Tibial artery (tissue), 4 donors: ENCODE data around the gene NCKAP5L.

Experiments
- DNase-seq, 2 donors: peaks; one replicate each; pipeline ENCODE4 v3.0.0-alpha.2; 2019
- H3K27ac ChIP-seq, 2 donors: fragments of 200-600 bp; sonication (generic) in 1 of 2; 1 replicate in 1 of 2; 2 replicates in 1 of 2; pipeline ENCODE4 v1.5.1; 2018 to 2019; ENCODE audit warnings: mild to moderate bottlenecking in 1 of 2
- H3K27me3 ChIP-seq, 2 donors: fragments of 200-600 bp; sonication (generic) in 1 of 2; one replicate each; pipeline versions ENCODE4 v1.5.1 to v1.6.0; 2016 to 2019
- H3K36me3 ChIP-seq, 3 donors: fragments of 200-600 bp; sonication (generic) in 2 of 3; one replicate each; pipeline ENCODE4 v1.5.1; 2016 to 2019; ENCODE audit warnings: mild to moderate bottlenecking in 2 of 3
- H3K4me1 ChIP-seq, 4 donors: fragments of 200-600 bp; sonication (generic) in 2 of 4; 1 replicate in 3 of 4; 2 replicates in 1 of 4; pipeline ENCODE4 v1.5.1; 2016 to 2019
- H3K4me3 ChIP-seq, 2 donors: fragments of 200-600 bp; sonication (generic) in 1 of 2; 1 replicate in 1 of 2; 2 replicates in 1 of 2; pipeline ENCODE4 v1.5.1; 2018 to 2019; ENCODE audit warnings: mild to moderate bottlenecking in 2 of 2
- H3K9me3 ChIP-seq, 3 donors: fragments of 200-600 bp; sonication (generic) in 1 of 3; one replicate each; pipeline ENCODE4 v1.5.1; 2016 to 2019
- CTCF ChIP-seq, 2 experiments: fragments of 200-600 bp in 1 of 2; fragments of 450-650 bp in 1 of 2; IDR thresholded peaks; one replicate each; pipeline ENCODE4 v1.5.1; 2017 to 2019; ENCODE audit warnings: antibody characterized with exemption in 2 of 2, mild to moderate bottlenecking in 1 of 2, moderate library complexity in 1 of 2
- intact Hi-C: fragments of 100-400 bp; cut with DNase I; formaldehyde crosslinking; loops from one replicate; pipeline ENCODE4 v1.15.0; 2023; ENCODE audit warnings: low total_unique reads

The NCKAP5L gene

DNA sequence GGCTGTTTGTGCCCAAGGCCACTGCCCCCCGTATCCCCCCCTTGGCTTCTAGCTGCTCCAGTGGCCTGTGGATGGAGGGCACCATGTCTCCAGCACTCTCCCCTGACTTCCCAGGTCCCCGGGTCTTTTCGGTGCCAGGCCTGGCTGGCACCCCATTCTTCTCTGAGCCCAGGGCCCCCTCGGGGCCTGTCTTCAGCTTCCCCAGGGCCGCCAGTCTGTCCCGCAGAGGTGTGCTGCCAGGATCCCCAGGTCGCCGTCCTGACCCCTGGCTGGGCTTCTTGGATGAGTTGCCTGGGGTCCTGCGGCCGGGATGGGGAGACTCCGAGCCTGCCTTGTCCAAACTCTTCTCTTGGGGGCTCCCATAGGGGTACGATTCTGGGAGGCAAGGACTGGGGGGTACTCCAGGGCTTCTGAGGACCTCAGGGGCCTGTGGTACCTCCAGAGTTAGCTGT, 32.5 kb downstream of the NCKAP5L start:
- intact Hi-C loops: no loop called here
- Histone ChIP-seq H3K4me1 (no peaks in the 10 kb centered on the region), H3K36me3 (peaks cover 37 to 91% (median 75%) of the 10 kb centered on the region in 3 donors), H3K9me3 (no peaks in the 10 kb centered on the region), H3K27ac (no peak overlapping the region), H3K27me3 (no peaks in the 10 kb centered on the region), H3K4me3 (no peak overlapping the region)
- no peak for TF ChIP-seq CTCF (IDR thresholded peaks at IDR 0.05)
- no peak for DNase-seq

GRCh38 chr12:49794811-49795653, 33.2 kb downstream of the NCKAP5L start:
- Histone ChIP-seq H3K27me3 (no peaks in the 10 kb centered on the region), H3K4me1 (no peaks in the 10 kb centered on the region), H3K27ac (no peak overlapping the region), H3K36me3 (peaks cover 32 to 88% (median 72%) of the 10 kb centered on the region in 3 donors), H3K4me3 (no peak overlapping the region), H3K9me3 (no peaks in the 10 kb centered on the region)
- no peak for TF ChIP-seq CTCF (IDR thresholded peaks at IDR 0.05)
- DNase-seq: no peak
- intact Hi-C loops: no loop called here

DNA sequence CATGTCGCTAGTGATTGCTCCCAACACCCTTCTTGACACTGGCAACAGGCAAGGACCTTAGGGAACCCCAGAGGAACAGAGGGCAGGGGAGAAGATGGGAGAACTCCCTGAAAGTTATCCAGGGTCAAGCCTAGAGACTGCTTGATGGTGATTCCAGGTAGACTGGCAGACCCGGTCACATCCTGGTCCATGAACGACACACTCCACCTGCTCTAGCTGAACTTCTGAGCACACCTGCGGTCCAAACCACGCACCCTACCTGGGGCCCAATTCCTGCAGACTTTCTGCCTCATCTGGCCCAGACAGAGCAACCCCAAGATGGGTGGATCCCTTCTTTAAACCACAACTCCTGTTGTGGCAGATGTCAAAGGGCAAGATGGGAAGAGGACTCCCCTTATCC, 34.2 kb downstream of the NCKAP5L start:
- H3K4me1 ChIP-seq: no peaks in the 10 kb centered on the region
- H3K27ac ChIP-seq: no peak overlapping the region
- peaks cover 25 to 81% (median 65%) of the 10 kb centered on the region in 3 donors for H3K36me3 ChIP-seq
- TF ChIP-seq CTCF (IDR thresholded peaks at IDR 0.05): no peak
- no peak for DNase-seq
- no peaks in the 10 kb centered on the region for H3K27me3 ChIP-seq
- H3K4me3 ChIP-seq: no peak overlapping the region
- intact Hi-C loops: no loop called here
- H3K9me3 ChIP-seq: no peaks in the 10 kb centered on the region

GRCh38 chr12:49793620-49794019, 34.6 kb downstream of the NCKAP5L start:
- Histone ChIP-seq H3K36me3 (peaks cover 21 to 77% (median 63%) of the 10 kb centered on the region in 3 donors), H3K27ac (no peak overlapping the region), H3K4me1 (no peaks in the 10 kb centered on the region), H3K9me3 (no peaks in the 10 kb centered on the region), H3K4me3 (no peak overlapping the region), H3K27me3 (no peaks in the 10 kb centered on the region)
- TF ChIP-seq CTCF (IDR thresholded peaks at IDR 0.05): no peak
- DNase-seq: no peak
- intact Hi-C loops: no loop called here

DNA sequence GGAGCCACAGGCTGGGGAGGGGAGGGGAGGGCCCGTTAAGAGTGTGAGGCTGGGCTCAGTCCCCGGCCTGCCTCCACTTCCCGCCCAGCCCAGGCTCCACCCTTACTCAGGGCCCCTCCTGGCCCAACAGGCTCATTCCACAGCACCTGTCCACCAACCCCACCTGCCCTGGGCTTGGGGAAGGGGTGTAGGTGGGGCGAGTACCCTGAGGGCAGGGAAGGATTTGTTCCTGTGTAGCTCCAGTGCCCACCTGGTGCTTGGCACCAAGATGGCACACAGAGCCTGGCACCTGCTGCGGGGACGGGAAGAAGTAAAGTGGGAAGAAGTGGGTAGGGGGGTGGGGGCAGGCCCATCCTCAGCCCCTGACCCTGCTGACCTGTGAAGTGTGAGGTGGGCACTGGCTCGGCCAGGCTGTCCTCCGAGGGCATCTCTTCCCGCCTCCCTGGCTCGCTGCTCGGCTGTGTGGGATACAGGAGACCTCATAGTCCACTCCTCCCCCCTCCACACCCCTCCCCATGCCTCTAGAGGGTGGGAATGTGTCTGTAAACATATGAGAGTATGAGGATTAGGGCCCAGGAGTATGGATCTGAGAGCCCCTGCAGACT, 35.1 kb downstream of the NCKAP5L start:
- DNase-seq: no peak
- Histone ChIP-seq H3K27me3 (no peaks in the 10 kb centered on the region), H3K4me3 (no peak overlapping the region), H3K27ac (no peak overlapping the region), H3K36me3 (peaks cover 15 to 71% (median 58%) of the 10 kb centered on the region in 3 donors), H3K4me1 (no peaks in the 10 kb centered on the region), H3K9me3 (no peaks in the 10 kb centered on the region)
- intact Hi-C loops: no loop called here
- no peak for TF ChIP-seq CTCF (IDR thresholded peaks at IDR 0.05)
